ENCODE measurements around the gene ITPA.

ITPA gene

DNA sequence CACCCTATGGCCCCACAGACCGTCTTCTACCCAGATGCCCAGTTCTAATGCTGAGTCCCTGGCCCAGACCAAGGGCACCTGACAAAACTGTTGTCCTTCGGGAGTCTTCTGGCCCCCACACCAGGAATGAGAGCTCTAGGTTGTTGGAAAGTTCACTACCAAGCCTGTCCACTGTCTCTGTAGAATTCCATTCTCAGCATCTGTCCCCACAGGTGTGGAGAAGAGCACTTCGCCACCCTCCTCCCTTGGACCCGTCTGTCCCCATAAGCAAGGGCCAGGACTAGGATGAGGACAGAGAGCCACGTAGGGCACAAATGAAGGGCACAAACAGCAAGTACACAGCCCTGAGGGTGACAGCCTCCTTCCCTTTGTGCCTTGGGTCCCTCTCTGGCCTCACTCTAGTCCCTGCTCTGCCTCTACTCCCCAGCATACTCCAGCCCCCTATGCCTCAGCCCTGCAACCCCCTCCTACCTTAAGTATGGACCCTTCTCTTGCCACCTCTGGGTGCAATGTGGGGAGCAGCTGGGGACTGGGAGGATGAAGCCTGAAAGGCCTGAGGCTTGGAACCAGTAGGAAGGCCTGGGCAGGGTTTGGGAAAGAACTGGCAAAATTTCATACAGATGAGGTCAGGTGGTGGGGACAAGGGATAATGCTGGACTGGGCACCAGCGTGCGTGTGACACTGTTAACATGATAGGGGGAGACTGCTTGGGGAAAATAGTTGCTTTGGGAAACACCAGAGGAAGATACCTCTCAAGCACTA lies 40.3 kb upstream of the ITPA start:
- no peak for TF ChIP-seq CTCF (conservative IDR thresholded peaks at IDR 0.05; ENCODE audit: low read depth, low read length)
- H3K4me3 ChIP-seq (ENCODE audit: low read depth, low read length) = no peak overlapping the region

DNA sequence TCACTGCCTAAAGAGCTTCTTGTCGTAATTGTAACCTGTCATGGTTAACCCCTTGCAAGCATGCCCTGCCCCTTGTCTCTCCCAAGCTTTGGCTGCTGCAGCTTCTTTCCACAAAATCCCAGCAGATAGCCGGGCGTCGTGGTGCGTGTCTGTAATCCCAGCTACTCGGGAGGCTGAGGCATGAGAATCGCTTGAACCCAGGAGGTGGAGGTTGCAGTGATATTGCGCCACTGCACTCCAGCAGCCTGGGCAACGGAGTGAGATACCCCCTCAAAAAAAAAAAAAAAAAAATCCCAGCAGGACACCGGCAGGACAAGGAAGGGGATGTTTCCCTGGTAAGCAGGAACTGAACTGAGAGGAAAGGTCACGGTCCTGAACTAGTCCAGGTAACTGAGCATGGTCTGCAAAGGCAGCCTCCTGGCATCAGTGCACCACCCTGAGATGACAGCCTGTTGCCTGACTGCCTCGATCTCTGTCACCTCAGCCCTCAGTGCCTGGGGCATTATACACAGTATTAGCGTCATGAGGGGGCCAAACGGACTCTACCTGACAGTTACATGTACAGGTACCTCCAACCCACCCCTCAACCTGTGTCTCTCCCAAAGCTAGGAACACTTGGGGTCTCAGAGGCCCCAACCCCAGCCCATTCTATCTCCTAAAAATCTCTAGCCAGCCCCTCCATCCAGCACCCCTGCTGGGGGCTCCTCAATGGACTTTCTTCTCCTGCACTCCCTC lies 37.7 kb upstream of the ITPA start:
- H3K4me3 ChIP-seq (ENCODE audit: low read depth, low read length) = no peak overlapping the region
- no peak for DNase-seq (ENCODE audit: low read depth)
- no peak for TF ChIP-seq CTCF (conservative IDR thresholded peaks at IDR 0.05; ENCODE audit: low read depth, low read length)

More for the DNA sequence above, 40.3 kb upstream of the ITPA start:
- DNase-seq (ENCODE audit: low read depth) = no peak

DNA sequence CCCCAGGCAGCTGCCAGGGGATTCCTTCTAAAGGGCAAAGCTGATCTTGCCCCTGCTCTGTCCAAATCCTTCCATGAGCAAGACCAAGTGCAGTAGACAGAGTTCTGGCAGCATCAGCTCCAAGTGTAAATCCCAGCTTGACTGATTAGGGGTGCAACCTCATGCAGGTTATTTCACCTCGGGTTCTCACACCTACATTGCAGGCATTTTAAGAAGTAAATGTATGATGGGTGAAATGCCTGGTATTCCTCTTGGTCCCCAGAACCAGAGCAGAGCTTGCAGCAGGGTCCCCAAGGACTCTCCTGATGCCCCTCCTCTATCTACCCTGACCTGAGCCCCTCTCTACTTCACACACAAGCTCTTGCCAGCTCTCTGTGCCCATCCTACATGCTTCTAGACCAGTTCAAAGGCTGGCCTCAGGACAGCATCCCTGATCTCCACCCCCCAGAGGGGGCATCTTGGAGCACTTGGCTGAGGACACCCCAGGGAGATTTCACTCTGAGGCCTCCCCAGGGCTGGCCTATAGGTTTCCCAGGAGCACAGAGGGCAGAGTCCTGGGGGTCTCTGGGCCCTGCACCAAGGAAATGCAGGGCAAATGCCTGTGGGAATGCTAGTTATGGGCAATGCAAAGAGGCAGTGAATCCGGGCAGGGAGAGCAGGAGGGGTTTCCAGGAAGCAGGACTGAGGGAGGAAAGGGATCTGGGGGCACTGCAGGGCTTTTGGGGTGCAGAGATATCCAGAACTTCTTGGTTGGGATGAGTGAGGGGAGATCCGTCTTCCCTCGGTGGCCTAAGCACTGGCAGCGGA lies 37.0 kb upstream of the ITPA start:
- DNase-seq (ENCODE audit: low read depth) = no peak
- peak overlapping the region; percentile 82 for H3K4me3 ChIP-seq (ENCODE audit: low read depth, low read length)
- TF ChIP-seq CTCF (conservative IDR thresholded peaks at IDR 0.05; ENCODE audit: low read depth, low read length) = no peak

DNA sequence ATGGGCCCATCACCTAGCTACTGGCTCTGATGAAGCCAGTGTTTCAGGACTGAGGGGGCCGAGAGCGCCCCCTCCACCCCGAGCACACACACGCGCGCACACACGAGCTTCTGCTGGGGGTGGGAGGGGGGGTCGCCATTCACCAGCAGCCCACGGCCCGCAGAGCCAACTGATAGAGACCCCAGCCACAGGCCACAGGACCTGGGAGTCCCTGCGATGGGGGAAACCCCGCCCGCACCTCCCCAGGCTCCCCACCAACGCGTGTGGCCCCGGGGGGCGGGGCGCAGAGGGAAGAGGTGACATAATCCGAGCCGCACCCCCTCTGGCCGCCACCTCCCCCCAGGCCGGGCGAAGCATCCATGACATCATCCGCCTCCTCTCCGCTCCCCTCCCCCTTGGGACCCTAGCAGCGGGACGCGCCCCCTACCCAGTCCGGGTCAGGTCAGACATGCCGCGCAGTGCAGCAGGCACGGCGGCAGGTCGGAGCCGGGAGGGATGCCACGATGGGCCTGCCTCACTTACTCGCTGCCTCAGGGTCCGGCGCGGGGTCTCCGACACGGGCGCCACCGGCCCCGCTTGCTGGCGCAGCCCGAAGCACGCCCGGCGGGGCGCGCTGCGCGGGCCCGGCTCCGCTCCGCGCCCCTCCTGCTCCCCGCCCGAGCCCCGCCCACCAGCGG lies 36.2 kb upstream of the ITPA start, which contains the start of gene LZTS3:
TSS of gene LZTS3 (minus strand) at position 617 of the 677 bp plus-strand sequence. CDS start 6,386 bp downstream, outside the sequence.
- peak within 1 kb of the TSS; percentile 82 for H3K4me3 ChIP-seq (ENCODE audit: low read depth, low read length)
- peak; percentile 48 for DNase-seq (ENCODE audit: low read depth)
- TF ChIP-seq CTCF (conservative IDR thresholded peaks at IDR 0.05; ENCODE audit: low read depth, low read length) = no peak

- peak; percentile 79 for DNase-seq (ENCODE audit: low read depth)
- TF ChIP-seq CTCF (conservative IDR thresholded peaks at IDR 0.05; ENCODE audit: low read depth, low read length) = peak; percentile 11
Observed at GRCh38 chr20:3173610-3174441, 35.5 kb upstream of the ITPA start.

More at GRCh38 chr20:3173610-3174441, 35.5 kb upstream of the ITPA start:
- peak overlapping the region; percentile 82 for H3K4me3 ChIP-seq (ENCODE audit: low read depth, low read length)
